HL-60 (cell line): Measurements from ENCODE around the gene PACS1.

Experiments used
- DNase-seq, 2 experiments: peaks; one replicate each; pipeline ENCODE4 v3.0.0-alpha.2; 2010 to 2020; ENCODE audit warnings: low read depth in 1 of 2, low spot score in 1 of 2
- H3K27ac ChIP-seq: fragments of 250-450 bp; sonication (Bioruptor Pico); replicated peaks from 2 replicates; pipeline ENCODE4 v1.5.1; 2020; ENCODE audit warnings: mild to moderate bottlenecking, moderate library complexity
- H3K27me3 ChIP-seq: fragments of 250-450 bp; sonication (Bioruptor Pico); 2 replicates; pipeline ENCODE4 v1.5.1; 2021; ENCODE audit warnings: mild to moderate bottlenecking, moderate library complexity; ENCODE audit not compliant: insufficient read depth, poor library complexity, severe bottlenecking
- H3K4me3 ChIP-seq: replicated peaks from 2 replicates; pipeline ENCODE4 v1.5.1; 2011; ENCODE audit warnings: mild to moderate bottlenecking, control low read depth, low read length; ENCODE audit not compliant: insufficient read depth
- GABPA ChIP-seq: IDR thresholded peaks from 2 replicates; pipeline ENCODE4 v1.6.1; 2012; ENCODE audit warnings: low read depth
- POLR2AphosphoS5 ChIP-seq: IDR thresholded peaks from 2 replicates; pipeline ENCODE4 v1.6.1; 2012; ENCODE audit warnings: low read depth
- SPI1 ChIP-seq: IDR thresholded peaks from 2 replicates; pipeline ENCODE4 v1.6.1; 2012; ENCODE audit warnings: low read depth, mild to moderate bottlenecking, borderline replicate concordance
- TF ChIP-seq, protein P1 (sequence below): IDR thresholded peaks from 2 replicates; pipeline ENCODE4 v1.6.1; 2012; ENCODE audit warnings: low read depth; ENCODE audit not compliant: insufficient replicate concordance
- TF ChIP-seq, protein P2 (sequence below): IDR thresholded peaks from one replicate; pipeline ENCODE4 v1.5.1; 2011; ENCODE audit warnings: low read length, control low read depth, inconsistent platforms; ENCODE audit not compliant: insufficient read depth

The PACS1 gene

DNA sequence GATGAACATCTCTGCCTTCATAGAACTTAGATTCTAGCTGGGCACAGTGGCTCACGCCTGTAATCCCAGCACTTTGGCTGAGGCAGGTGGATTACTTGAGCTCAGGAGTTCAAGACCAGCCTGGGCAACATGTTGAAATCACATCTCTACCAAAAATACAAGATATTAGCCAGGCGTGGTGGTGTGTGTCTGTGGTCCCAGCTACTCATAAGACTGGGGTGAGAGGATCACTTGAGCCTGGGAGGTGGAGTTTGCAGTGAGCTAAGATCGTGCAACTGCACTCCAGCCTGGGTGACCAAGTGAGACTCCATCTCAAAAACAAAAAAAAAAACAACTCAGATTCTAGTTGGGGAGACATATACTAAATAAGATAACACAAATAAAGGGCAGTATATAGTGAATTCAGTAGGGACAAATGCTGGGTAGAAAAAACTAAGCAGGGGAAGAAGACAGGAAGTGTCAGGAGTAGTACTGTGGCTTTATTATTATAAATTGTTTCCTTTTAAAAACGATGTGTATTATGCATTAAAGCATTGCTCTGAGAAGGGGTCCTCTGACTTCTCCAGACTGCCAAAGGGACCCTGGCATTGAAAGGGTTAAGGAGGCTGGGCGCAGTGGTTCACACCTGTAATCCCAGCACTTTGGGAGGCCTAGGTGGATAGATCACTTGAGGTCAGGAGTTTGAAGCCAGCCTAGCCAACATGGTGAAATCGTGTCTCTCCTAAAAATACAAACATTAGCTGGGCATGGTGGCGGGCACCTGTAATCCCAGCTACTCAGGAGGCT, 46.7 kb downstream of the PACS1 start:
- TF ChIP-seq GABPA: no peak
- TF ChIP-seq, protein P1, sequence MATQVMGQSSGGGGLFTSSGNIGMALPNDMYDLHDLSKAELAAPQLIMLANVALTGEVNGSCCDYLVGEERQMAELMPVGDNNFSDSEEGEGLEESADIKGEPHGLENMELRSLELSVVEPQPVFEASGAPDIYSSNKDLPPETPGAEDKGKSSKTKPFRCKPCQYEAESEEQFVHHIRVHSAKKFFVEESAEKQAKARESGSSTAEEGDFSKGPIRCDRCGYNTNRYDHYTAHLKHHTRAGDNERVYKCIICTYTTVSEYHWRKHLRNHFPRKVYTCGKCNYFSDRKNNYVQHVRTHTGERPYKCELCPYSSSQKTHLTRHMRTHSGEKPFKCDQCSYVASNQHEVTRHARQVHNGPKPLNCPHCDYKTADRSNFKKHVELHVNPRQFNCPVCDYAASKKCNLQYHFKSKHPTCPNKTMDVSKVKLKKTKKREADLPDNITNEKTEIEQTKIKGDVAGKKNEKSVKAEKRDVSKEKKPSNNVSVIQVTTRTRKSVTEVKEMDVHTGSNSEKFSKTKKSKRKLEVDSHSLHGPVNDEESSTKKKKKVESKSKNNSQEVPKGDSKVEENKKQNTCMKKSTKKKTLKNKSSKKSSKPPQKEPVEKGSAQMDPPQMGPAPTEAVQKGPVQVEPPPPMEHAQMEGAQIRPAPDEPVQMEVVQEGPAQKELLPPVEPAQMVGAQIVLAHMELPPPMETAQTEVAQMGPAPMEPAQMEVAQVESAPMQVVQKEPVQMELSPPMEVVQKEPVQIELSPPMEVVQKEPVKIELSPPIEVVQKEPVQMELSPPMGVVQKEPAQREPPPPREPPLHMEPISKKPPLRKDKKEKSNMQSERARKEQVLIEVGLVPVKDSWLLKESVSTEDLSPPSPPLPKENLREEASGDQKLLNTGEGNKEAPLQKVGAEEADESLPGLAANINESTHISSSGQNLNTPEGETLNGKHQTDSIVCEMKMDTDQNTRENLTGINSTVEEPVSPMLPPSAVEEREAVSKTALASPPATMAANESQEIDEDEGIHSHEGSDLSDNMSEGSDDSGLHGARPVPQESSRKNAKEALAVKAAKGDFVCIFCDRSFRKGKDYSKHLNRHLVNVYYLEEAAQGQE: no peak
- no peak for TF ChIP-seq POLR2AphosphoS5
- no peak for TF ChIP-seq SPI1
- TF ChIP-seq, protein P2, sequence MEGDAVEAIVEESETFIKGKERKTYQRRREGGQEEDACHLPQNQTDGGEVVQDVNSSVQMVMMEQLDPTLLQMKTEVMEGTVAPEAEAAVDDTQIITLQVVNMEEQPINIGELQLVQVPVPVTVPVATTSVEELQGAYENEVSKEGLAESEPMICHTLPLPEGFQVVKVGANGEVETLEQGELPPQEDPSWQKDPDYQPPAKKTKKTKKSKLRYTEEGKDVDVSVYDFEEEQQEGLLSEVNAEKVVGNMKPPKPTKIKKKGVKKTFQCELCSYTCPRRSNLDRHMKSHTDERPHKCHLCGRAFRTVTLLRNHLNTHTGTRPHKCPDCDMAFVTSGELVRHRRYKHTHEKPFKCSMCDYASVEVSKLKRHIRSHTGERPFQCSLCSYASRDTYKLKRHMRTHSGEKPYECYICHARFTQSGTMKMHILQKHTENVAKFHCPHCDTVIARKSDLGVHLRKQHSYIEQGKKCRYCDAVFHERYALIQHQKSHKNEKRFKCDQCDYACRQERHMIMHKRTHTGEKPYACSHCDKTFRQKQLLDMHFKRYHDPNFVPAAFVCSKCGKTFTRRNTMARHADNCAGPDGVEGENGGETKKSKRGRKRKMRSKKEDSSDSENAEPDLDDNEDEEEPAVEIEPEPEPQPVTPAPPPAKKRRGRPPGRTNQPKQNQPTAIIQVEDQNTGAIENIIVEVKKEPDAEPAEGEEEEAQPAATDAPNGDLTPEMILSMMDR: no peak
- H3K27me3 ChIP-seq: no peaks in the 10 kb centered on the region
- H3K27ac ChIP-seq: no peak overlapping the region
- no peak overlapping the region for H3K4me3 ChIP-seq
- DNase-seq: no peak

DNA sequence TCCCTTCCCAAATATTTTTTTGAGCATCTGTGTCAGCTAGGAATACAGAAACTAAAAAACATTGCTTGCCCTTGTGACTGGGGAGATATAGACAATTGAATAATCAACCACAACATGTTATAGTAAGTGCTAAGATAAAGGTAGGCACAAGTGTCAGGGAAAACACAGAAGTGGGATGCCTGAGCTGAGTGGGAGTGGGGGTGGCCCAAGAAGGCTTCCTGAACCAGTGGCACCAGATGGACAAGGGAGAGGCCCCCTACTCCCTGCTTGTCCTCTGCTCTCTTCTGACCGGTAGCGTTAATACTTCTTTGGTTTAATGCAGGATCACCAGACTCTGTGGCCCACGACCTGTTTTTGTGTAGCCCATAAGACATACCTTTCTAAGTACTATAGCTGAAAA, 48.8 kb downstream of the PACS1 start:
- TF ChIP-seq, protein P1: no peak
- TF ChIP-seq, protein P2: no peak
- TF ChIP-seq GABPA (no peak), SPI1 (no peak)
- DNase-seq: no peak
- Histone ChIP-seq H3K27me3 (no peaks in the 10 kb centered on the region), H3K27ac (no peak overlapping the region), H3K4me3 (no peak overlapping the region)

DNA sequence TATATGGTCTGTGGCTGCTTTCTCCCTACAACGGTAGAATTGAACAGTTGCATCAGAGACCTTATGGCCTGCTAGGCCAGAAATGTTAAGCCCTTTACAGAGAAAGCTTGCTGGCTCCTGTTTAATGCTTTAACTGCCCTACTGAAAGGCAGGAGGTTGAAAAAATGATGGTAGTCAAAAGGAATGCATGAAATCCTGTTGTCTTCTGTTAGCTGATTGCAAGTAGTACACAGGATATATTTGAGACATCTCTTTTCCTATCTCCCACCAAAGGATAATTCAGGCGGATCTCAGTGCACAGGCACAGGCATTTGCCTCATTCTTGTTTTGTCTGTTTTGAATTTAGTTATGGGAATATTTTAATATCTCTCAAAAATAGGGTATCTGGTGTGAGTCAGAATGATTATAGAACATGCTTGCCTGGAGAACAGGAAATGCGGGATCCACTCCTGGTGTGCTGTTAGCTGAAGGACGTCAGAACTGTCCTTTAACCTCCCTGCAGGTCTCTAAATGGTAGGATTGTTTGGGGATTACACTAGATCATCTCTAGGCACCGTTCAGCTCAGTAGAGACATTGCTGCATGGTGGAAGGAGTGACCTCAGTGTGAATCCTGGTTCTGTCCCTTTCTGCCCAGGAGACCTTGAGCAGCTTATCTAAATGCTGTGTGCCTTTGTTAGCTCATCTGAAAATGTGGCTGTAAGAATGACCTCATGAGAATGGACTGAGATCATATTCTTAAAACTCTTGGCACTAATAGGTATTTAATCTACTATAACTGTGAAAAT, 49.5 kb downstream of the PACS1 start:
- DNase-seq: no peak
- Histone ChIP-seq H3K4me3 (no peak overlapping the region), H3K27ac (no peak overlapping the region), H3K27me3 (no peaks in the 10 kb centered on the region)
- TF ChIP-seq SPI1 (no peak), GABPA (no peak), POLR2AphosphoS5 (no peak)
- TF ChIP-seq, protein P1: no peak
- TF ChIP-seq, protein P2: no peak
